Measurements from ENCODE around the gene GPR32. TPM values are rescaled to one million over a fixed set of nuclear protein-coding genes. Genes with fewer than 3 reads are reported as not detected.
A peak's percentile ranks its signal among the peaks of the same experiment; 100 is the strongest.
"Not testable (repeated sequence)": the region's sequence is repeated elsewhere in the genome, so short reads cannot be mapped to it uniquely, and the experiment has no call there.

GPR32 gene
- total RNA-seq, 1 donor from 2014 or later, result not detected

DNA sequence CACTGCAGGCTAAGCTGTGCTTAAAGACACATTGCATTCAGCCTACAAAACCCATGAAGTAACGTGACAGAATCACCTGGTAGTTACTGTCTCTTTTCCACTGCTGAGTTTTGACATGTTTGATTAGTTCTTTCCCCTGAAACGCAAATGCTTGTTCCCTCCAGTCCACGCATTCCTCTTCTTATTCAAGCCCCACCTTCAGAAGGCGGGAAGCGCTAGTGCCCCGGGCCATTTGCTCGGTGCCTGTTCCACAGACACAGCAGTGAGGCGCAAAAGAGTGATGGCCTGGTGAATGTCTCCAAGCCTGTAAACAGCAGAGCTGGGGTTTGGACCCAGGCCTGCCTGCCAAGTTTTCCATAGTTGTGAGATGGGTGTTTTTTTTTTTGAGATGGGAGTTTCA is 30.8 kb downstream of the GPR32 start:
- no peak for DNase-seq (ENCODE audit: low read depth)

DNA sequence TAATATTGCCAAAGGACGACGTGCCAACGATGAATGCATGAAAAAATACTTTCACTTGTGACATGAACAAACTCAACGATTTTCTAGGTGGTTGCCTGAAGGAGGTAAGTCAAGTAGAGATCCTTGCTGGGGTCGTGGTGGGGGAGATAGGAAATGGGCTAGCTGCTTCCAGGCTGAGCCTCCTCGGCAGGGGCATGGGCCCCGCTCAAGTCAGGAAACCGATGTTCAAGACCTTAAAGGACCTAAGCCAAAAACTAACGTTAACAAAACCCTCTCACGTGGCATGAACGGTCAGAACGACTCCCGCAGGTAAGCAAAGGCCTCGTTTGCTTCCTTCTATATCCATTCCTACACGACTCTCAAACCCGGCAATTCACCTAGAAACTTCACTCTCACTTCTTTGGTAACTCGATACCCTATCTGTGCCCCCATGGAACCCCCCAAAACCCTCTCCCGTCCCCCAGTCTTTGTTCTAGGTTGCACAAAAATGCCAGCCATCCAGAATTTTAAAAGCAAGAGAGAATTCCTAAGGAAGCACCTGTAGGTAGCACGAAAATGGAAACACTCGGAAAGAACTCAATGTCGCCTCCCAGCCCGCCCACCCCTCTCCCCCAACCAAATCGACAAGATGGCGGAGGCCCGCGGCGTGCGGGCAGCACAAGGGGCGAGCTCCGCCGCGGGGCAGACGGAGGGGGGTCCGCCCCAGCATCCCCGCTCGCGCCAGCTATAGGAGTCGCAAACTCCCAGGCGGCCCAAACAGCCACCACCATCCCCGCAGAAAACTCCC is 33.6 kb downstream of the GPR32 start:
- DNase-seq (ENCODE audit: low read depth), result no peak

- peak; percentile 92 for DNase-seq (ENCODE audit: low read depth)
Measured at GRCh38 chr19:50804420-50805272, 34.4 kb downstream of the GPR32 start.

GRCh38 chr19:50808856-50809255 is 38.6 kb downstream of the GPR32 start:
- no peak for DNase-seq (ENCODE audit: low read depth)

- DNase-seq (ENCODE audit: low read depth), result not testable (repeated sequence)
Measured at GRCh38 chr19:50811622-50812238, 41.5 kb downstream of the GPR32 start.

GRCh38 chr19:50812474-50812873 is 42.2 kb downstream of the GPR32 start:
- no peak for DNase-seq (ENCODE audit: low read depth)

DNA sequence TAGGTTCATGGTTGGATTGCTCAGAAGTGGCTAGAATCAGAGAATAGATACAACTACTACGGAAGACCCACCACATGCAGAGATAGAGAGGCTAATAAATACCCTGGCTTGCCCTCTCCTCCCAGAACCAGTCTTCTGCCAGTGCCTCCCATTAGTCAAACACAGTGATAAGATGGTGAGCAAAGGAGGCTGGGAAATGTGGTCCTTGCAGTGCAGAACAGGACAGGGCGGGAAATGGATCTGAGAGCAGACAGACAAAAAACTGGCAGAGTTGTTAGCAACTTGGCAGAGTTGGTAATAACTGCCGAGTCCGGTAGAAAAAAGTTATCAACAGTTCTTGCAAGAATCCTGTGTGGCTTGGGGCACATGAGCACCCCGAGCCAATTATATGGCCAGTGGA is 44.6 kb downstream of the GPR32 start:
- DNase-seq (ENCODE audit: low read depth), result no peak

- no peak for DNase-seq (ENCODE audit: low read depth)
Measured at GRCh38 chr19:50815439-50815838, 45.2 kb downstream of the GPR32 start.

GRCh38 chr19:50817941-50818858 is 47.9 kb downstream of the GPR32 start:
- no peak for DNase-seq (ENCODE audit: low read depth)

GRCh38 chr19:50818859-50819472 is 48.7 kb downstream of the GPR32 start:
- no peak for DNase-seq (ENCODE audit: low read depth)

DNA sequence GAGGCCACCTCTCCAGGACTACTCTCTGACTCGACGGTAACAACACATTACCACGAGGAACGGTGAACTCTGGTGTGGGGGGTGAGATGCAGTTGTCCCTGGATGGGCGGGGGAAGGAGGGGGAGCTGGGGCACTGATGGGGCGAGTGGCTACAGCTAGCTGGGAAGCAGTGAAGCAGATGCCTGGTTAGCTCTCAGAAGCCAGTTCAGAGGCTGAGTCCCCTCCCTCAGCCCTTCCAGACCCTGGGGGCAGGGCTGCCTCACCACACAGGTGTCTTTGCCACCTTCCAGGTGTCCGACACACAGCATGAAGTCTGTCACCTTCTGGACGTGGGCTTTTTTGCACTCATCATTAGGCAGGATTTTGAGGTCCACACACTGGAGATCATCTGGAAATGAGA is 49.4 kb downstream of the GPR32 start:
- DNase-seq (ENCODE audit: low read depth), result no peak

DNA sequence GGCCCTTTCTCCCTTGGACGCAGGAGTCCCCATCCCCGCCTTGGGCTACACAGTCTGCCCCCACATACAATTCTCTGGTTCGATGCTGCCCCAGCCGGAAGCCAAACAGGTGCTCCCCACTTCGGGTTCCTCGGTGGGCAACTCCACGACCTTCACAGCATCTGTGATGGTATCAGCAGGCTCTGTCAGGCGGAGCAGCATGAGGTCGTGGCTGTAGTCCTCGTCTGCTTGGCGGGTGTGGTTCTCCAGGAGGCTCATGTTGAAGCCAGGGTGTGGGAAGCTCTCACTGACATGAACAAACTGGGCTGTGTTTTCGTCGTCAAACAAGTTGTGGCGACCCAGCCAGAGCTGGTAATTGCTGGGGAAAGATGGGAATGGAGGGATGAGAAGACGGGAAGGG is 49.8 kb downstream of the GPR32 start:
- no peak for DNase-seq (ENCODE audit: low read depth)

DNA sequence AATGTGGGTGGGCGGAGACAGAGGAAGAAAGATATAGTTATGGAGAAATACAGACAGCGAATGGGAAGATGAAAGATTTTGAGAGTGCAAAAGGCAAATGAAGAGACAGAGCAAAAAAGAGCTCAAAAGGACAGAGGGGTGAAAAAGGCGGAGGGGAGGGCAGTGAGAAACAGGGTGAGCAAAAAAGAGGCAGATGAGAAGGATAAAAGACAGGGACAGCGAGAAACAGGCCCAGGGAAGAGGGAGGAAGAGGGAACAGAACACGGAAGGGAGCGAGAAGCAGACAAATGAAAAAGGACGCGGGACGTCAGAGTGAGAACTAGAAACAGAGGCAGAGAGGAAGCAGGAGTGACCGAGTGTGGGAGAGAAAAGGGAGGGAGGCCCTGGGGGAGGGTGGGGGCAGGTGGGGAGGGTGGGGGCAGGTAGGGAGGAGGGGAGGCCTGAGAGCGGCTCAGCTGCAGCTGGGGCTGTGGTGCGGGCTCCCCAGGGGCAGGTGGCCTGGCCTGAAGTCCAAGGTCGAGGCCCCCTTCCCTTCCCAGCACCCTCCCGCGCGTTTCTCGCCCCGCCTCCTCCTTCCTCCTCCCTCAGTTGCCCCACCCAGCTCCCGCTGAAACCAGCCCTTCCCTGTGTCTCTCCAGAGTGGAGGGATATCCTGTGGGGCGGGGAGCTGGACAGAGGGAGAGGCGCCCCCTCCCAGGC is 50.4 kb downstream of the GPR32 start:
- no peak for DNase-seq (ENCODE audit: low read depth)

DNA sequence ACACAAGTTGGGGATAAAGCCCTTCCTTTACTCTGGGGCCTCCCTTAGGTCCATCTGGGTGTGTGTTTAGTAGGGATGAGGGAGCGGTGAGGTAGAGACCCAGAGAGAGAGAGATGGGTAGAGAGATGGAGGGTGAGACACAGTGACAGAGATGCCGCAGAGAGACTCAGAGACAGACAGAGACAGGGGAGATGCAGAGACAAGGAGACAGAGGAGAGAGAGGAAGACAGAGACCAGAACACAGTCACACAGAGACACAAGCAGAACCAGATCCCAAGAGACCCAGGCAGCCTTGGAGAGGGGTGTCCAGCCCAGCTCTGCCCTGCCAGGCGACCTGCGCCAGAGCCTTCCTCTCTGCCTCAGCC is 51.0 kb downstream of the GPR32 start:
- no peak for DNase-seq (ENCODE audit: low read depth)

Other genes starting within 250 kb of the GPR32 start
- gene LRRC4B, start 202.0 kb upstream of the GPR32 start, total RNA-seq, result 0.30 TPM in 1 of 2 replicates, not detected in the other
- gene SYT3, start 130.6 kb upstream of the GPR32 start, total RNA-seq, result 0.40 TPM in 1 of 2 replicates, not detected in the other
- 0.40 TPM in 1 of 2 replicates, not detected in the other for gene C19orf81, start 121.0 kb upstream of the GPR32 start, total RNA-seq
- 0.17 and 0.65 TPM in 2 replicates for gene SHANK1, start 50.7 kb upstream of the GPR32 start, total RNA-seq
- 0.15 and 0.52 TPM in 2 replicates for gene CLEC11A, start 47.1 kb upstream of the GPR32 start, total RNA-seq
- gene ACP4, start 20.0 kb downstream of the GPR32 start, total RNA-seq, result not detected in 2 replicates
- not detected in 2 replicates for gene KLK1, start 53.3 kb downstream of the GPR32 start, total RNA-seq
- not detected in 2 replicates for gene KLK15, start 63.1 kb downstream of the GPR32 start, total RNA-seq
- not detected in 2 replicates for gene KLK3, start 84.5 kb downstream of the GPR32 start, total RNA-seq
- not detected in 2 replicates for gene KLK2, start 103.0 kb downstream of the GPR32 start, total RNA-seq
- not detected in 2 replicates for gene KLK4, start 140.9 kb downstream of the GPR32 start, total RNA-seq
- 1.3 and 20.7 TPM in 2 replicates for gene KLK5, start 182.6 kb downstream of the GPR32 start, total RNA-seq
- gene KLK6, start 199.1 kb downstream of the GPR32 start, total RNA-seq, result 1.0 and 16.8 TPM in 2 replicates
- 0.30 and 10.8 TPM in 2 replicates for gene KLK7, start 213.5 kb downstream of the GPR32 start, total RNA-seq
- 5.4 TPM in 1 of 2 replicates, not detected in the other for gene KLK8, start 231.1 kb downstream of the GPR32 start, total RNA-seq
- 0.60 and 17.4 TPM in 2 replicates for gene KLK10, start 249.2 kb downstream of the GPR32 start, total RNA-seq

All from renal cortical epithelial cell (primary cell).